ENCODE measurements around the gene PANK2.

GRCh38 chr20:3876000-3876399 lies 13.2 kb upstream of the PANK2 start:
- TF ChIP-seq, protein P1, sequence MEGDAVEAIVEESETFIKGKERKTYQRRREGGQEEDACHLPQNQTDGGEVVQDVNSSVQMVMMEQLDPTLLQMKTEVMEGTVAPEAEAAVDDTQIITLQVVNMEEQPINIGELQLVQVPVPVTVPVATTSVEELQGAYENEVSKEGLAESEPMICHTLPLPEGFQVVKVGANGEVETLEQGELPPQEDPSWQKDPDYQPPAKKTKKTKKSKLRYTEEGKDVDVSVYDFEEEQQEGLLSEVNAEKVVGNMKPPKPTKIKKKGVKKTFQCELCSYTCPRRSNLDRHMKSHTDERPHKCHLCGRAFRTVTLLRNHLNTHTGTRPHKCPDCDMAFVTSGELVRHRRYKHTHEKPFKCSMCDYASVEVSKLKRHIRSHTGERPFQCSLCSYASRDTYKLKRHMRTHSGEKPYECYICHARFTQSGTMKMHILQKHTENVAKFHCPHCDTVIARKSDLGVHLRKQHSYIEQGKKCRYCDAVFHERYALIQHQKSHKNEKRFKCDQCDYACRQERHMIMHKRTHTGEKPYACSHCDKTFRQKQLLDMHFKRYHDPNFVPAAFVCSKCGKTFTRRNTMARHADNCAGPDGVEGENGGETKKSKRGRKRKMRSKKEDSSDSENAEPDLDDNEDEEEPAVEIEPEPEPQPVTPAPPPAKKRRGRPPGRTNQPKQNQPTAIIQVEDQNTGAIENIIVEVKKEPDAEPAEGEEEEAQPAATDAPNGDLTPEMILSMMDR (IDR thresholded peaks at IDR 0.05 in 8 of 11, conservative IDR thresholded peaks at IDR 0.05 in 3 of 11) = no peak
- TF ChIP-seq POLR2A (IDR thresholded peaks at IDR 0.05) = no peak

Data from spleen (tissue), 7 donors.